ENCODE data around the gene PSME3.

DNA sequence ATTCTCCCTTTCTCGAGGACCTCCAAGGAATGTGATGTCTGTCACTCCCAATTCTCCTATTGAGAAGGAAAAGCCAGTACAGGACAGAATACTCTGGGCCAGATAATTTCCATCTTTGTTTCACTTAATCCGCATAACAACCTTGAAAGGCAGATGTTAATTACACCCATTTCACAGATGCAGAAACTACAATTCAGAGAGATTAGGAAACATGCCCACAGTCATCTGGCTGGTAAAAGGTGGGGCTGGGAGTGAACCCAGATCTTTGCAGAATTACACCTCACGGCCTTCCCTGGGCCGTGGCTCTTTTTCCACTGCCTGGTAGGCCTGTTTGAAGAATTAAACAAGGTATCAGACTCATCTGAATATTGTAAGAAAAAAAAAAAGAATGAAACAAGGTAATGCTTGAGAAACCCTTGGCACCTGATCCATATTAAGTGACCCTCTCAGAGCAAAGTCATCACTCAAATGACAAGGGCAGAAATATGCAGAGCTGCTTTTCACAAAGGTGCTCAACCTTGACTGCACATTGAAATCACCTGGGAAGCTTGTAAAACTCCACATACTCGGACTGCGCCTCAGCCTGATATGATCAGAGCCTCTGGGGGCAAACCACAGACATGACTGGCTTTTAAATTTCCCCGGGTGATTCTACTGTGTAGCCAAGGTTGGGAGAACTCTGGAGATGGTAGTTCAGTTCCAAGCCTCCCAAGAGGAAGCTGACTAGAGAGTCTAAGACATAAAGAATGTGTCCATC lies 50.8 kb downstream of the PSME3 start:
- TF ChIP-seq, protein P1, sequence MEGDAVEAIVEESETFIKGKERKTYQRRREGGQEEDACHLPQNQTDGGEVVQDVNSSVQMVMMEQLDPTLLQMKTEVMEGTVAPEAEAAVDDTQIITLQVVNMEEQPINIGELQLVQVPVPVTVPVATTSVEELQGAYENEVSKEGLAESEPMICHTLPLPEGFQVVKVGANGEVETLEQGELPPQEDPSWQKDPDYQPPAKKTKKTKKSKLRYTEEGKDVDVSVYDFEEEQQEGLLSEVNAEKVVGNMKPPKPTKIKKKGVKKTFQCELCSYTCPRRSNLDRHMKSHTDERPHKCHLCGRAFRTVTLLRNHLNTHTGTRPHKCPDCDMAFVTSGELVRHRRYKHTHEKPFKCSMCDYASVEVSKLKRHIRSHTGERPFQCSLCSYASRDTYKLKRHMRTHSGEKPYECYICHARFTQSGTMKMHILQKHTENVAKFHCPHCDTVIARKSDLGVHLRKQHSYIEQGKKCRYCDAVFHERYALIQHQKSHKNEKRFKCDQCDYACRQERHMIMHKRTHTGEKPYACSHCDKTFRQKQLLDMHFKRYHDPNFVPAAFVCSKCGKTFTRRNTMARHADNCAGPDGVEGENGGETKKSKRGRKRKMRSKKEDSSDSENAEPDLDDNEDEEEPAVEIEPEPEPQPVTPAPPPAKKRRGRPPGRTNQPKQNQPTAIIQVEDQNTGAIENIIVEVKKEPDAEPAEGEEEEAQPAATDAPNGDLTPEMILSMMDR (IDR thresholded peaks at IDR 0.05; ENCODE audit: borderline replicate concordance, extremely low read depth, low read length, poor library complexity, severe bottlenecking): no peak
- no peak for TF ChIP-seq EZH2 (IDR thresholded peaks at IDR 0.05; ENCODE audit: borderline replicate concordance, low read depth, low read length, severe bottlenecking)

All from DND-41 (cell line).